Endothelial cell of umbilical vein (primary cell): ENCODE data around the gene KCNMA1. TPM values are rescaled to one million over a fixed set of nuclear protein-coding genes. Genes with fewer than 3 reads are reported as not detected.

Experiments
- BruUV-seq: library from RNA; stranded (reverse); fragments of 400-500 nt; replicated peaks from 2 replicates; lab custom pipeline; 2021; lab: Mats Ljungman, UMichigan
- CTCF ChIA-PET: fragments of 300-600, 350-600 bp; sonication (Branson Sonifier 250); formaldehyde crosslinking; loops from one replicate; lab custom pipeline; 2021; ENCODE audit warnings: antibody characterized with exemption, inconsistent platforms; lab: Charles Lee
- POLR2A ChIA-PET: fragments of 300-600, 350-600 bp; sonication (Branson Sonifier 250); formaldehyde crosslinking; loops from one replicate; lab custom pipeline; 2021; ENCODE audit warnings: antibody characterized with exemption, inconsistent platforms; lab: Charles Lee
- DNase-seq: peaks from one replicate; pipeline ENCODE4 v3.0.0-alpha.2; 2011; ENCODE audit warnings: low read depth, low spot score
- FAIRE-seq: peaks from 2 replicates; lab custom pipeline; 2011; peaks lifted over from hg19 to GRCh38; lab: Jason Lieb, UNC
- H2AFZ ChIP-seq: 2 replicates; pipeline ENCODE4 v1.6.0; 2012; ENCODE audit warnings: low read depth, low read length, control low read depth, inconsistent platforms
- H3K27ac ChIP-seq: 2 replicates; pipeline ENCODE4 v1.5.1; 2011; ENCODE audit warnings: low read depth, mild to moderate bottlenecking, control low read depth, low read length, moderate library complexity; ENCODE audit not compliant: insufficient read depth
- H3K27me3 ChIP-seq, 2 experiments: 2 replicates each; pipeline versions ENCODE4 v1.6.0 to v1.6.1; 2011; ENCODE audit warnings: low read length in 2 of 2, mixed read lengths in 1 of 2; ENCODE audit not compliant: control insufficient read depth in 2 of 2, insufficient read depth in 2 of 2
- H3K36me3 ChIP-seq, 2 experiments: 2 replicates in 1 of 2; 3 replicates in 1 of 2; pipeline ENCODE4 v1.5.1; 2011; ENCODE audit warnings: low read length in 2 of 2, mild to moderate bottlenecking in 1 of 2, moderate library complexity in 1 of 2; ENCODE audit not compliant: control insufficient read depth in 2 of 2, insufficient read depth in 2 of 2; ENCODE audit errors: extremely low read depth in 1 of 2
- H3K4me1 ChIP-seq: 3 replicates; pipeline ENCODE4 v1.5.1; 2011; ENCODE audit warnings: mild to moderate bottlenecking, low read length; ENCODE audit not compliant: control insufficient read depth, insufficient read depth; ENCODE audit errors: extremely low read depth
- H3K4me2 ChIP-seq: 2 replicates; pipeline ENCODE4 v1.6.1; 2011; ENCODE audit warnings: low read length, control low read depth, mixed read lengths; ENCODE audit not compliant: insufficient read depth
- H3K4me3 ChIP-seq, 3 experiments: fragments of 200-600 bp in 1 of 3; sonication (generic), shearing (Covaris generic) in 1 of 3; replicated peaks in 1 of 3; 2 replicates each; pipeline ENCODE4 v1.5.1; 2011 to 2016; ENCODE audit warnings: control low read depth in 3 of 3, low read length in 3 of 3, mild to moderate bottlenecking in 2 of 3, inconsistent platforms in 1 of 3, low read depth in 1 of 3, moderate library complexity in 1 of 3; ENCODE audit not compliant: insufficient read depth in 1 of 3
- H3K79me2 ChIP-seq: 2 replicates; pipeline ENCODE4 v1.6.0; 2012; ENCODE audit warnings: low read length, inconsistent platforms; ENCODE audit not compliant: control insufficient read depth, insufficient read depth
- H3K9ac ChIP-seq: replicated peaks from 2 replicates; pipeline ENCODE3; 2011; ENCODE audit warnings: low read length, control low read depth; ENCODE audit not compliant: insufficient read depth; ENCODE audit errors: extremely low read depth
- H3K9me1 ChIP-seq: replicated peaks from 3 replicates; pipeline ENCODE4 v1.6.0; 2011; ENCODE audit warnings: mild to moderate bottlenecking, low read length; ENCODE audit not compliant: control insufficient read depth, insufficient read depth; ENCODE audit errors: extremely low read depth
- H3K9me3 ChIP-seq: replicated peaks from 2 replicates; pipeline ENCODE4 v1.5.1; 2012; ENCODE audit warnings: low read length, inconsistent platforms; ENCODE audit not compliant: control insufficient read depth, insufficient read depth
- H4K20me1 ChIP-seq: replicated peaks from 2 replicates; pipeline ENCODE3; 2011; ENCODE audit warnings: mild to moderate bottlenecking, low read length; ENCODE audit not compliant: control insufficient read depth, insufficient read depth; ENCODE audit errors: extremely low read depth
- EZH2 ChIP-seq: IDR thresholded peaks from 2 replicates; pipeline ENCODE4 v1.6.1; 2012; ENCODE audit warnings: borderline replicate concordance, low read depth, mild to moderate bottlenecking, moderate library complexity, low read length, inconsistent platforms; ENCODE audit not compliant: severe bottlenecking
- FOS ChIP-seq: IDR thresholded peaks from 2 replicates; pipeline ENCODE4 v1.6.1; 2011; ENCODE audit warnings: mild to moderate bottlenecking, low read length, moderate library complexity, borderline replicate concordance; ENCODE audit not compliant: insufficient read depth
- GATA2 ChIP-seq: IDR thresholded peaks from 2 replicates; pipeline ENCODE4 v1.7.0; 2011; ENCODE audit warnings: low read depth, mild to moderate bottlenecking, moderate library complexity, mixed read lengths, low read length; ENCODE audit not compliant: insufficient read length, insufficient read depth
- JUN ChIP-seq: IDR thresholded peaks from 2 replicates; pipeline ENCODE4 v1.6.1; 2011; ENCODE audit warnings: borderline replicate concordance, low read depth; ENCODE audit not compliant: insufficient read length, insufficient read depth
- MYC ChIP-seq: IDR thresholded peaks from one replicate; pipeline ENCODE4 v1.6.1; 2011; ENCODE audit warnings: mild to moderate bottlenecking, low read depth, low read length
- POLR2A ChIP-seq: IDR thresholded peaks from 2 replicates; pipeline ENCODE4 v1.6.1; 2012; ENCODE audit warnings: low read depth, mild to moderate bottlenecking, control low read depth, low read length
- POLR2AphosphoS5 ChIP-seq: IDR thresholded peaks from 2 replicates; pipeline ENCODE4 v1.6.1; 2012; ENCODE audit warnings: low read depth, mild to moderate bottlenecking, control low read depth, low read length, moderate library complexity; ENCODE audit not compliant: insufficient read depth
- dilution Hi-C: fragments of 300-500 bp; cut with MboI; formaldehyde crosslinking; loops from one replicate; pipeline ENCODE4 v1.15.0; 2019; ENCODE audit warnings: low sequenced_read_pairs; ENCODE audit not compliant: extremely low pct_ligation_motif_present
- intact Hi-C: fragments of 100-400 bp; cut with micrococcal nuclease; formaldehyde crosslinking; loops from one replicate; pipeline ENCODE4 v1.10.0; 2022
- polyA plus RNA-seq, 4 experiments: library from polyadenylated mRNA; depleted of rRNA in 3 of 4; stranded (reverse) in 3 of 4; unstranded in 1 of 4; fragments of >200 nt; gene quantifications; 2 replicates each; pipeline versions ENCODE4 v1.2.1 to v1.2.3, GENCODE V29; 2011 to 2012; ENCODE audit warnings: missing spikeins in 1 of 4
- total RNA-seq: library from RNA; stranded (reverse); gene quantifications from 2 replicates; pipeline ENCODE4 v1.2.3, GENCODE V29; 2021
- TF ChIP-seq, protein P1 (sequence below), 2 donors: IDR thresholded peaks; 1 replicate in 1 of 2; 2 replicates in 1 of 2; pipeline ENCODE4 v1.5.1; 2011; ENCODE audit warnings: low read length in 2 of 2, mild to moderate bottlenecking in 2 of 2, moderate library complexity in 2 of 2, control low read depth in 1 of 2, inconsistent platforms in 1 of 2, low read depth in 1 of 2; ENCODE audit not compliant: insufficient read depth in 1 of 2; ENCODE audit errors: extremely low read depth in 1 of 2
- TF ChIP-seq, protein P2 (sequence below): IDR thresholded peaks from 2 replicates; pipeline ENCODE4 v1.6.1; 2011; ENCODE audit not compliant: insufficient read depth, insufficient read length

KCNMA1 gene
- total and polyA plus RNA-seq, 2 donors (not counting 3 experiments of a cell fraction or from before 2014, with no cell fraction given), result 0.10 to 0.82 TPM

DNA sequence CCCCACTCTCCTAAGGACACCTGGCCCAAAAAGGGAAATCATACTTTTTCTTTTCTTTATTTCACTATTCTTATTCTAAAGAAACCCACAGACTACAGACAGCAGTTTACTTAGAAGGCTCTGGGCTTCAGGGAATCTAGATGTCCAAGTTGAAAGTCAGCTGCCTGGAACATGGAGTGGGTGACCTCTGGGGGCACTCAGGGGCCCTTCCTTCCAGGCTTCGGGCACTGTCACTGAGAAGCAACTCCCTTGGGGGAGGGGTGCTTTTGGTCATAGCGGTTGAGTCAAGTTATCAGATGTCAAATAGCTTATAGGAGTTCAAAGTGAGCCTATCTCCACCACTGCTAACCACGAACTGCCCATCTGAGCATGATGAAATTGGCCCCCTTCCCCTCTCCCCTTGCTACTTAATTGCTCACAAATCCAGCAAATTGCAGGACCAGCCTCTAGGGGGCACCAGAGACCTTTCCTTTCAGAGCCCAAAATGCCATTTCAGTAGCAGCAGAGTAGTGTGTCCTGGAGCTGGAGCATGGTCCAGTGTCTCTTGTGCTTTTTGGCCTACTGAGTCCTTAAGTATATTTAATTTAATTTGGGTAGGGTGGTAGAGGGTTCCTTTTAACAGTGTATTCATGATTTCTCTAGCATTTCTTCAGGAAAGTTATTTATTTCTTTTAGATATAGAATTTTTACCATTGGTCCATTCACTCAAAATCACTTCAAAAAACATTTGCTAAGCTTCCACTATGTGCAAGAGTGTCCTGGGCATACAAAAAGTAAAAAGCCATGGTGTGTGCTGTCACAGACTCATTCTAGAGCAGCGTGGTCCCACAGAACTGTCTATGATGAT is 463.8 kb downstream of the KCNMA1 start:
- POLR2A ChIA-PET, result no interaction called here
- Histone ChIP-seq H3K27ac (no peak overlapping the region), H3K4me2 (no peak overlapping the region), H3K9ac (no peak overlapping the region), H3K36me3 (no peaks in the 10 kb centered on the region), H2AFZ (no peak overlapping the region), H3K79me2 (no peaks in the 10 kb centered on the region), H3K9me1 (no peaks in the 10 kb centered on the region), H3K4me1 (peaks cover under 1% of the 10 kb centered on the region), H3K27me3 (no peaks in the 10 kb centered on the region), H3K4me3 (no peak overlapping the region), H3K9me3 (no peaks in the 10 kb centered on the region), H4K20me1 (no peaks in the 10 kb centered on the region)
- peak; percentile 95 for FAIRE-seq
- DNase-seq, result peak; percentile 75
- intact Hi-C loops, result loop anchor here (1.0 kb wide), 4 partner anchors 77 to 582 kb away; no protein-coding TSS in a partner anchor
- no TSS peak for BruUV-seq
- TF ChIP-seq FOS (no peak), POLR2A (no peak)
- TF ChIP-seq, protein P1, sequence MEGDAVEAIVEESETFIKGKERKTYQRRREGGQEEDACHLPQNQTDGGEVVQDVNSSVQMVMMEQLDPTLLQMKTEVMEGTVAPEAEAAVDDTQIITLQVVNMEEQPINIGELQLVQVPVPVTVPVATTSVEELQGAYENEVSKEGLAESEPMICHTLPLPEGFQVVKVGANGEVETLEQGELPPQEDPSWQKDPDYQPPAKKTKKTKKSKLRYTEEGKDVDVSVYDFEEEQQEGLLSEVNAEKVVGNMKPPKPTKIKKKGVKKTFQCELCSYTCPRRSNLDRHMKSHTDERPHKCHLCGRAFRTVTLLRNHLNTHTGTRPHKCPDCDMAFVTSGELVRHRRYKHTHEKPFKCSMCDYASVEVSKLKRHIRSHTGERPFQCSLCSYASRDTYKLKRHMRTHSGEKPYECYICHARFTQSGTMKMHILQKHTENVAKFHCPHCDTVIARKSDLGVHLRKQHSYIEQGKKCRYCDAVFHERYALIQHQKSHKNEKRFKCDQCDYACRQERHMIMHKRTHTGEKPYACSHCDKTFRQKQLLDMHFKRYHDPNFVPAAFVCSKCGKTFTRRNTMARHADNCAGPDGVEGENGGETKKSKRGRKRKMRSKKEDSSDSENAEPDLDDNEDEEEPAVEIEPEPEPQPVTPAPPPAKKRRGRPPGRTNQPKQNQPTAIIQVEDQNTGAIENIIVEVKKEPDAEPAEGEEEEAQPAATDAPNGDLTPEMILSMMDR (IDR thresholded peaks at IDR 0.05; ENCODE audit: extremely low read depth in 1 of 2, insufficient read depth in 1 of 2, low read depth in 1 of 2, low read length in 2 of 2), result peak; percentile 86 to 90
- dilution Hi-C loops, result no loop called here
- CTCF ChIA-PET, result interaction anchor here (0.6 to 13.7 kb wide), 46 partner anchors 8 to 662 kb away, joined by 3 to 594 read pairs (median 4); partner anchors contain the start of gene KCNMA1

DNA sequence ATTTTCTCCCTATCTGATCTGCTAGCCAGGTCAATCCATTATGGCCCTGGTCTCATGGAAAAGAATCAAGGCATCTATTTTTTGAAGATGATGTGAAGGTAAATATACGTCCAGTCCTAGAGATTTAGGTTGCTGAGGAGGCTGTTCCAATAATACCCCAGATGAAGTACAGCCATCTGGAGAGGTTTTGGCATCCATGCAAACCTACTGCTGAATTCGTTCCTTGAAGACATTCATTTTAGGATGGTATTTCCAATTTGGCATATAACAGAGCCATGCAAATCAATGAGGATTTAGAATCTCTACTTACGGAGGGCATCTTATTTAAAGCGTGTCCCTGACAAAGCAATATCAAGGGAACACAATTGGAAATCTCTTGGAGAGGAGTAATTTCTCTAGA is 465.5 kb downstream of the KCNMA1 start:
- H3K9me3 ChIP-seq, result no peaks in the 10 kb centered on the region
- FAIRE-seq, result no peak
- H3K27ac ChIP-seq, result no peak overlapping the region
- ChIA-PET CTCF (interaction anchor here (0.9 to 13.7 kb wide), 5 partner anchors 215 to 585 kb away, joined by 3 to 594 read pairs (median 27); partner anchors contain the start of gene KCNMA1), POLR2A (no interaction called here)
- no peak for TF ChIP-seq FOS
- TF ChIP-seq, protein P2, sequence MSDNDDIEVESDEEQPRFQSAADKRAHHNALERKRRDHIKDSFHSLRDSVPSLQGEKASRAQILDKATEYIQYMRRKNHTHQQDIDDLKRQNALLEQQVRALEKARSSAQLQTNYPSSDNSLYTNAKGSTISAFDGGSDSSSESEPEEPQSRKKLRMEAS, result no peak
- no peak for TF ChIP-seq EZH2
- TF ChIP-seq POLR2AphosphoS5, result no peak
- TF ChIP-seq, protein P1 (IDR thresholded peaks at IDR 0.05; ENCODE audit: extremely low read depth in 1 of 2, insufficient read depth in 1 of 2, low read depth in 1 of 2, low read length in 2 of 2), result no peak
- no peak for TF ChIP-seq GATA2
- TF ChIP-seq JUN, result no peak
- no peak for TF ChIP-seq MYC
- TF ChIP-seq POLR2A, result no peak
- dilution Hi-C loops, result no loop called here
- H4K20me1 ChIP-seq, result no peaks in the 10 kb centered on the region
- H3K9me1 ChIP-seq, result no peaks in the 10 kb centered on the region
- no peak overlapping the region for H2AFZ ChIP-seq
- no peaks in the 10 kb centered on the region for H3K79me2 ChIP-seq
- no peaks in the 10 kb centered on the region for H3K27me3 ChIP-seq
- H3K4me3 ChIP-seq, result no peak overlapping the region
- BruUV-seq, result no TSS peak
- H3K9ac ChIP-seq, result no peak overlapping the region
- no peak for DNase-seq
- intact Hi-C loops, result no loop called here
- no peaks in the 10 kb centered on the region for H3K36me3 ChIP-seq
- no peaks in the 10 kb centered on the region for H3K4me1 ChIP-seq
- H3K4me2 ChIP-seq, result no peak overlapping the region
